Left lung (tissue), 10 donors: ENCODE results near the gene MACO1. TPM values are rescaled to one million over a fixed set of nuclear protein-coding genes. Genes with fewer than 3 reads are reported as not detected.
A peak's percentile ranks its signal among the peaks of the same experiment; 100 is the strongest.

Experiments
- ATAC-seq: fragments of 200-7000 bp; cut with Tn5 transposase; one replicate; pipeline ENCODE4 v1.9.1; 2020; ENCODE audit warnings: moderate library complexity
- DNase-seq, 4 donors: peaks; one replicate each; pipeline ENCODE4 v3.0.0-alpha.2; 2013 to 2020
- H3K27ac ChIP-seq, 2 donors: fragments of 200-600 bp; sonication (generic) in 1 of 2; one replicate each; pipeline versions ENCODE4 v1.5.0 to v1.8.0; 2020 to 2021
- H3K27me3 ChIP-seq, 2 donors: fragments of 200-600 bp; sonication (generic) in 1 of 2; one replicate each; pipeline versions ENCODE4 v1.5.0 to v1.8.0; 2020 to 2021
- H3K36me3 ChIP-seq, 2 donors: fragments of 200-600 bp; sonication (generic) in 1 of 2; one replicate each; pipeline versions ENCODE4 v1.5.0 to v1.8.0; 2020 to 2021
- H3K4me1 ChIP-seq, 2 donors: fragments of 200-600 bp; one replicate each; pipeline ENCODE4 v1.8.0; 2021
- H3K4me3 ChIP-seq, 2 donors: fragments of 200-600 bp; sonication (generic) in 1 of 2; one replicate each; pipeline versions ENCODE4 v1.5.0 to v1.8.0; 2020 to 2021; ENCODE audit warnings: mild to moderate bottlenecking in 1 of 2
- H3K9me3 ChIP-seq, 2 donors: fragments of 200-600 bp; sonication (generic) in 1 of 2; one replicate each; pipeline versions ENCODE4 v1.5.0 to v1.8.0; 2020 to 2021
- CTCF ChIP-seq, 2 donors: fragments of 200-600 bp; sonication (generic) in 1 of 2; IDR thresholded peaks; one replicate each; pipeline versions ENCODE4 v1.5.0 to v1.8.0; 2021; ENCODE audit warnings: antibody characterized with exemption in 2 of 2
- intact Hi-C, 2 donors: fragments of 100-400 bp; cut with DNase I; formaldehyde crosslinking; loops; one replicate each; pipeline versions ENCODE4 v1.11.2 to v1.14.2; 2022
- polyA plus RNA-seq, 6 donors: library from polyadenylated mRNA; unstranded; fragments of 120-200 nt; gene quantifications; one replicate each; pipeline ENCODE4 v1.2.1, GENCODE V29; 2013; ENCODE audit not compliant: insufficient read length in 6 of 6
- total RNA-seq, 2 donors: library from RNA; stranded (reverse); fragmentation: NEBNext Ultra II Directional; extraction: Animal tissue kit (Norgen Biotek cat#: 25700); gene quantifications; one replicate each; pipeline ENCODE4 v1.2.1, GENCODE V29; 2021
- donor health status: DM: no; HTN: yes; CAD: no.
- donor health status: DM: no; HTN: no; CAD: no.

The MACO1 gene
- total and polyA plus RNA-seq, 8 donors = 18.8 to 26.7 (median 25.6) TPM

GRCh38 chr1:25467193-25467592 is 36.5 kb downstream of the MACO1 start:
- Histone ChIP-seq H3K36me3 (no peaks in the 10 kb centered on the region), H3K9me3 (no peaks in the 10 kb centered on the region), H3K4me3 (no peak overlapping the region), H3K27ac (no peak overlapping the region), H3K4me1 (peaks cover 0 to 3% of the 10 kb centered on the region in 2 donors), H3K27me3 (no peaks in the 10 kb centered on the region)
- ATAC-seq (no peak), DNase-seq (no peak)
- no peak for TF ChIP-seq CTCF (IDR thresholded peaks at IDR 0.05)
- intact Hi-C loops = no loop called here

GRCh38 chr1:25467616-25468015 is 36.9 kb downstream of the MACO1 start:
- Histone ChIP-seq H3K27ac (no peak overlapping the region), H3K9me3 (no peaks in the 10 kb centered on the region), H3K27me3 (no peaks in the 10 kb centered on the region), H3K4me3 (no peak overlapping the region), H3K36me3 (no peaks in the 10 kb centered on the region), H3K4me1 (peaks cover 0 to 3% of the 10 kb centered on the region in 2 donors)
- ATAC-seq (no peak), DNase-seq (no peak)
- intact Hi-C loops = no loop called here
- no peak for TF ChIP-seq CTCF (IDR thresholded peaks at IDR 0.05)

GRCh38 chr1:25468033-25468432 is 37.3 kb downstream of the MACO1 start:
- DNase-seq = peak in 2 of 4 donors; percentile 12 to 37
- peaks cover 0 to 3% of the 10 kb centered on the region in 2 donors for H3K4me1 ChIP-seq
- ATAC-seq = peak; percentile 37
- H3K36me3 ChIP-seq = no peaks in the 10 kb centered on the region
- H3K27me3 ChIP-seq = no peaks in the 10 kb centered on the region
- no peak overlapping the region for H3K27ac ChIP-seq
- TF ChIP-seq CTCF (IDR thresholded peaks at IDR 0.05) = no peak
- intact Hi-C loops = no loop called here
- no peak overlapping the region for H3K4me3 ChIP-seq
- H3K9me3 ChIP-seq = no peaks in the 10 kb centered on the region

- H3K4me3 ChIP-seq = no peak overlapping the region
- DNase-seq (no peak), ATAC-seq (no peak)
- intact Hi-C loops = no loop called here
- H3K27me3 ChIP-seq = no peaks in the 10 kb centered on the region
- H3K9me3 ChIP-seq = no peaks in the 10 kb centered on the region
- H3K36me3 ChIP-seq = no peaks in the 10 kb centered on the region
- no peak for TF ChIP-seq CTCF (IDR thresholded peaks at IDR 0.05)
- peaks cover 0 to 3% of the 10 kb centered on the region in 2 donors for H3K4me1 ChIP-seq
- H3K27ac ChIP-seq = no peak overlapping the region
These were observed 38.5 kb downstream of the MACO1 start for GRCh38 chr1:25469177-25469576.

- Histone ChIP-seq H3K4me3 (no peak overlapping the region), H3K27me3 (no peaks in the 10 kb centered on the region), H3K27ac (no peak overlapping the region), H3K4me1 (no peaks in the 10 kb centered on the region), H3K36me3 (no peaks in the 10 kb centered on the region), H3K9me3 (no peaks in the 10 kb centered on the region)
- intact Hi-C loops = no loop called here
- DNase-seq = no peak
- no peak for ATAC-seq
- TF ChIP-seq CTCF (IDR thresholded peaks at IDR 0.05) = no peak
These were observed 41.8 kb downstream of the MACO1 start for GRCh38 chr1:25472471-25472870.
